HCT116 (cell line): ENCODE measurements around the gene MBL2. TPM values are rescaled to one million over a fixed set of nuclear protein-coding genes. Genes with fewer than 3 reads are reported as not detected.

Experiments
- ATAC-seq: fragments of 200-7000 bp; cut with Tn5 transposase; 2 replicates; pipeline ENCODE4 v1.9.1; 2020; ENCODE audit warnings: mild to moderate bottlenecking, moderate library complexity
- BruUV-seq: library from RNA; stranded (reverse); fragments of 400-500 nt; replicated peaks from 2 replicates; lab custom pipeline; 2021; lab: Mats Ljungman, UMichigan
- CTCF ChIA-PET: fragments of 300-600 bp; sonication (Branson Sonifier 250); formaldehyde crosslinking; loops from one replicate; lab custom pipeline; 2021; ENCODE audit warnings: antibody characterized with exemption; lab: Charles Lee
- POLR2A ChIA-PET: fragments of 300-600, 350-600 bp; sonication (Branson Sonifier 250); formaldehyde crosslinking; loops from one replicate; lab custom pipeline; 2021; ENCODE audit warnings: antibody characterized with exemption; lab: Charles Lee
- RAD21 ChIA-PET, 2 experiments: fragments of 300-600 bp; sonication (Branson Sonifier 250); formaldehyde crosslinking; loops; one replicate each; lab custom pipeline; 2023; ENCODE audit warnings: low total read pairs in 2 of 2; ENCODE audit not compliant: uncharacterized antibody in 2 of 2, unreplicated experiment in 2 of 2, low non-redundant PET in 1 of 2; lab: Charles Lee
- DNase-seq: peaks from one replicate; pipeline ENCODE4 v3.0.0-alpha.2; 2010; ENCODE audit warnings: low read depth, low spot score
- H2AFZ ChIP-seq: fragments of 200-600 bp; shearing (Covaris generic), sonication (generic); 2 replicates; pipeline ENCODE4 v1.6.1; 2017; ENCODE audit warnings: low read depth, mixed run types, mixed read lengths, antibody characterized with exemption, low read length; ENCODE audit not compliant: poor library complexity, severe bottlenecking
- H3K27ac ChIP-seq: 2 replicates; pipeline ENCODE4 v1.5.1; 2012; ENCODE audit warnings: low read depth, low read length
- H3K27me3 ChIP-seq: fragments of 200-600 bp; sonication (generic); 2 replicates; pipeline ENCODE4 v1.6.1; 2016; ENCODE audit warnings: mixed run types, low read length, mixed read lengths; ENCODE audit not compliant: insufficient read depth
- H3K36me3 ChIP-seq, 2 experiments: fragments of 200-500 bp in 1 of 2; fragments of 200-600 bp in 1 of 2; sonication (Bioruptor generic) in 1 of 2; sonication (generic) in 1 of 2; 2 replicates each; pipeline versions ENCODE4 v1.5.1 to v1.6.1; 2014 to 2016; ENCODE audit warnings: low read length in 2 of 2, inconsistent platforms in 1 of 2, mixed read lengths in 1 of 2, mixed run types in 1 of 2; ENCODE audit not compliant: insufficient read depth in 2 of 2, control insufficient read depth in 1 of 2
- H3K4me1 ChIP-seq, 2 experiments: fragments of 200-600 bp in 1 of 2; sonication (generic) in 1 of 2; 2 replicates each; pipeline versions ENCODE4 v1.5.1 to v1.6.1; 2012 to 2017; ENCODE audit warnings: low read length in 2 of 2, inconsistent platforms in 1 of 2, mild to moderate bottlenecking in 1 of 2, mixed read lengths in 1 of 2, mixed run types in 1 of 2, moderate library complexity in 1 of 2; ENCODE audit not compliant: insufficient read depth in 2 of 2, control insufficient read depth in 1 of 2
- H3K4me2 ChIP-seq: fragments of 200-600 bp; sonication (generic); 2 replicates; pipeline ENCODE4 v1.6.1; 2017; ENCODE audit warnings: mixed run types, low read length, mixed read lengths
- H3K4me3 ChIP-seq, 2 experiments: fragments of 200-600 bp in 1 of 2; sonication (generic) in 1 of 2; replicated peaks in 1 of 2; 2 replicates each; pipeline ENCODE4 v1.5.1; 2011 to 2016; ENCODE audit warnings: low read length in 2 of 2, control low read depth in 1 of 2, low read depth in 1 of 2, mild to moderate bottlenecking in 1 of 2, mixed read lengths in 1 of 2, mixed run types in 1 of 2
- H3K79me2 ChIP-seq: fragments of 200-600 bp; sonication (generic); 2 replicates; pipeline ENCODE4 v1.6.1; 2017; ENCODE audit warnings: mild to moderate bottlenecking, mixed run types, low read length, moderate library complexity, mixed read lengths; ENCODE audit not compliant: insufficient read depth
- H3K9ac ChIP-seq: fragments of 200-600 bp; sonication (generic); 2 replicates; pipeline ENCODE4 v1.6.1; 2016; ENCODE audit warnings: low read length, mixed read lengths
- H3K9me2 ChIP-seq: fragments of 200-600 bp; sonication (generic), shearing (Covaris generic); 2 replicates; pipeline ENCODE4 v1.6.1; 2017; ENCODE audit warnings: mixed run types, mild to moderate bottlenecking, moderate library complexity; ENCODE audit not compliant: insufficient read depth
- H3K9me3 ChIP-seq, 2 experiments: fragments of 200-500 bp in 1 of 2; fragments of 200-600 bp in 1 of 2; sonication (Bioruptor generic) in 1 of 2; sonication (generic) in 1 of 2; 2 replicates each; pipeline ENCODE4 v1.6.1; 2014 to 2017; ENCODE audit warnings: low read length in 2 of 2, mixed read lengths in 2 of 2, inconsistent platforms in 1 of 2, low read depth in 1 of 2, mild to moderate bottlenecking in 1 of 2, mixed run types in 1 of 2, moderate library complexity in 1 of 2; ENCODE audit not compliant: control insufficient read depth in 1 of 2, insufficient read depth in 1 of 2
- H4K20me1 ChIP-seq: fragments of 200-600 bp; sonication (generic), shearing (Covaris generic); 2 replicates; pipeline ENCODE4 v1.6.1; 2017; ENCODE audit warnings: mixed run types, mild to moderate bottlenecking, moderate library complexity; ENCODE audit not compliant: insufficient read depth
- ATF3 ChIP-seq: IDR thresholded peaks from 2 replicates; pipeline ENCODE4 v1.6.1; 2012
- CEBPB ChIP-seq: IDR thresholded peaks from 2 replicates; pipeline ENCODE4 v1.6.1; 2012; ENCODE audit warnings: low read depth
- CTCF ChIP-seq, 3 experiments: fragments of 200-600 bp in 1 of 3; sonication (generic) in 1 of 3; IDR thresholded peaks in 2 of 3; conservative IDR thresholded peaks in 1 of 3; 2 replicates each; pipeline ENCODE4 v1.5.1; 2012 to 2017; ENCODE audit warnings: low read depth in 2 of 3, low read length in 2 of 3, antibody characterized with exemption in 1 of 3, borderline replicate concordance in 1 of 3, control low read depth in 1 of 3, mild to moderate bottlenecking in 1 of 3, mixed read lengths in 1 of 3, mixed run types in 1 of 3, moderate library complexity in 1 of 3; ENCODE audit not compliant: insufficient read depth in 1 of 3
- EZH2 ChIP-seq: fragments of 200-600 bp; sonication (generic); IDR thresholded peaks from 2 replicates; pipeline ENCODE4 v1.6.1; 2017; ENCODE audit warnings: antibody characterized with exemption, mixed run types
- EZH2phosphoT487 ChIP-seq: fragments of 200-600 bp; IDR thresholded peaks from 2 replicates; pipeline ENCODE4 v1.6.1; 2018; ENCODE audit warnings: antibody characterized with exemption, borderline replicate concordance
- JUND ChIP-seq: IDR thresholded peaks from 2 replicates; pipeline ENCODE4 v1.6.1; 2012
- MAX ChIP-seq: IDR thresholded peaks from 2 replicates; pipeline ENCODE4 v1.6.1; 2012
- REST ChIP-seq: IDR thresholded peaks from 2 replicates; pipeline ENCODE4 v1.6.1; 2012; ENCODE audit warnings: low read depth
- SRF ChIP-seq: IDR thresholded peaks from 2 replicates; pipeline ENCODE4 v1.6.1; 2012; ENCODE audit warnings: low read depth
- ZBTB33 ChIP-seq: IDR thresholded peaks from 2 replicates; pipeline ENCODE4 v1.6.1; 2011; ENCODE audit warnings: mild to moderate bottlenecking, low read length, moderate library complexity; ENCODE audit not compliant: insufficient replicate concordance; ENCODE audit errors: extremely low read depth
- ZFX ChIP-seq: fragments of 450-650 bp; IDR thresholded peaks from 2 replicates; pipeline ENCODE4 v1.6.1; 2017
- intact Hi-C: fragments of 100-400 bp; cut with micrococcal nuclease; formaldehyde crosslinking; loops from 2 replicates; pipeline ENCODE4 v1.10.0; 2022
- total RNA-seq: library from RNA; stranded (reverse); gene quantifications from one replicate; pipeline ENCODE4 v1.2.1, GENCODE V29; 2021; ENCODE audit not compliant: unreplicated experiment

MBL2 gene
- total RNA-seq, 1 experiment from 2014 or later = not detected

GRCh38 chr10:52777414-52777813 is 4.8 kb upstream of the MBL2 start:
- Histone ChIP-seq H3K4me3 (no peak overlapping the region), H3K9me2 (no peaks in the 10 kb centered on the region), H3K9me3 (no peaks in the 10 kb centered on the region), H3K4me1 (no peaks in the 10 kb centered on the region), H3K36me3 (no peaks in the 10 kb centered on the region), H3K4me2 (no peak overlapping the region), H2AFZ (no peak overlapping the region), H4K20me1 (no peaks in the 10 kb centered on the region), H3K9ac (no peak overlapping the region), H3K79me2 (no peaks in the 10 kb centered on the region), H3K27me3 (no peaks in the 10 kb centered on the region), H3K27ac (no peak overlapping the region)
- intact Hi-C loops = loop anchor here (5.0 kb wide), 1 partner anchor 1775 kb away; no protein-coding TSS in a partner anchor
- ChIA-PET CTCF (interaction anchor here (1.2 to 4.2 kb wide), 3 partner anchors 36 to 565 kb away, joined by 3 to 31 read pairs (median 15); no protein-coding TSS in a partner anchor), POLR2A (no interaction called here), RAD21 (no interaction called here)
- DNase-seq = no peak
- no TSS peak for BruUV-seq
- TF ChIP-seq ZFX (no peak), CTCF (IDR thresholded peaks at IDR 0.05 in 2 of 3, conservative IDR thresholded peaks at IDR 0.05 in 1 of 3; ENCODE audit: borderline replicate concordance in 1 of 3, insufficient read depth in 1 of 3, low read depth in 2 of 3, low read length in 2 of 3) (no peak), MAX (no peak), CEBPB (no peak), REST (no peak), EZH2 (no peak), SRF (no peak), EZH2phosphoT487 (no peak), ATF3 (no peak), ZBTB33 (no peak), JUND (no peak)
- no peak for ATAC-seq
